ENCODE data around the gene PLPPR1.

PLPPR1 gene

GRCh38 chr9:101014566-101014965 lies 14.0 kb upstream of the PLPPR1 start:
- no peaks in the 10 kb centered on the region for H3K9me3 ChIP-seq (ENCODE audit: insufficient read depth, low read length)
- no peak overlapping the region for H3K9ac ChIP-seq (ENCODE audit: low read length)
- no peaks in the 10 kb centered on the region for H4K20me1 ChIP-seq (ENCODE audit: low read depth, low read length)
- H3K79me2 ChIP-seq (ENCODE audit: insufficient read depth, low read length): no peaks in the 10 kb centered on the region
- H3K4me3 ChIP-seq (ENCODE audit: insufficient read depth, low read length, poor library complexity, severe bottlenecking): no peak overlapping the region
- no peak overlapping the region for H2AFZ ChIP-seq (ENCODE audit: low read depth, low read length, severe bottlenecking)
- no peak overlapping the region for H3K27ac ChIP-seq (ENCODE audit: low read depth, low read length)
- no peaks in the 10 kb centered on the region for H3F3A ChIP-seq (ENCODE audit: insufficient read depth)
- no peaks in the 10 kb centered on the region for H3K27me3 ChIP-seq (ENCODE audit: low read length)
- TF ChIP-seq EZH2phosphoT487 (conservative IDR thresholded peaks at IDR 0.05; ENCODE audit: low read length): no peak
- TF ChIP-seq, protein P1, sequence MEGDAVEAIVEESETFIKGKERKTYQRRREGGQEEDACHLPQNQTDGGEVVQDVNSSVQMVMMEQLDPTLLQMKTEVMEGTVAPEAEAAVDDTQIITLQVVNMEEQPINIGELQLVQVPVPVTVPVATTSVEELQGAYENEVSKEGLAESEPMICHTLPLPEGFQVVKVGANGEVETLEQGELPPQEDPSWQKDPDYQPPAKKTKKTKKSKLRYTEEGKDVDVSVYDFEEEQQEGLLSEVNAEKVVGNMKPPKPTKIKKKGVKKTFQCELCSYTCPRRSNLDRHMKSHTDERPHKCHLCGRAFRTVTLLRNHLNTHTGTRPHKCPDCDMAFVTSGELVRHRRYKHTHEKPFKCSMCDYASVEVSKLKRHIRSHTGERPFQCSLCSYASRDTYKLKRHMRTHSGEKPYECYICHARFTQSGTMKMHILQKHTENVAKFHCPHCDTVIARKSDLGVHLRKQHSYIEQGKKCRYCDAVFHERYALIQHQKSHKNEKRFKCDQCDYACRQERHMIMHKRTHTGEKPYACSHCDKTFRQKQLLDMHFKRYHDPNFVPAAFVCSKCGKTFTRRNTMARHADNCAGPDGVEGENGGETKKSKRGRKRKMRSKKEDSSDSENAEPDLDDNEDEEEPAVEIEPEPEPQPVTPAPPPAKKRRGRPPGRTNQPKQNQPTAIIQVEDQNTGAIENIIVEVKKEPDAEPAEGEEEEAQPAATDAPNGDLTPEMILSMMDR (IDR thresholded peaks at IDR 0.05; ENCODE audit: insufficient read depth, low read length, poor library complexity, severe bottlenecking): no peak
- no peak overlapping the region for H3K4me2 ChIP-seq (ENCODE audit: low read depth, low read length, poor library complexity, severe bottlenecking)
- H3K36me3 ChIP-seq (ENCODE audit: low read length): no peaks in the 10 kb centered on the region
- H3K9me2 ChIP-seq (replicated peaks; ENCODE audit: insufficient read depth, low read length): no peaks in the 10 kb centered on the region

- Histone ChIP-seq H4K20me1 (ENCODE audit: low read depth, low read length) (no peaks in the 10 kb centered on the region), H3K4me3 (ENCODE audit: insufficient read depth, low read length, poor library complexity, severe bottlenecking) (no peak overlapping the region), H3K27me3 (ENCODE audit: low read length) (no peaks in the 10 kb centered on the region), H3K36me3 (ENCODE audit: low read length) (no peaks in the 10 kb centered on the region), H3K9me3 (ENCODE audit: insufficient read depth, low read length) (no peaks in the 10 kb centered on the region), H3K9ac (ENCODE audit: low read length) (no peak overlapping the region), H3K27ac (ENCODE audit: low read depth, low read length) (no peak overlapping the region), H2AFZ (ENCODE audit: low read depth, low read length, severe bottlenecking) (no peak overlapping the region), H3K4me2 (ENCODE audit: low read depth, low read length, poor library complexity, severe bottlenecking) (no peak overlapping the region), H3F3A (ENCODE audit: insufficient read depth) (no peaks in the 10 kb centered on the region), H3K9me2 (replicated peaks; ENCODE audit: insufficient read depth, low read length) (no peaks in the 10 kb centered on the region), H3K79me2 (ENCODE audit: insufficient read depth, low read length) (no peaks in the 10 kb centered on the region)
- TF ChIP-seq, protein P1 (IDR thresholded peaks at IDR 0.05; ENCODE audit: insufficient read depth, low read length, poor library complexity, severe bottlenecking): no peak
- no peak for TF ChIP-seq EZH2phosphoT487 (conservative IDR thresholded peaks at IDR 0.05; ENCODE audit: low read length)
Measured at GRCh38 chr9:101018467-101018866, 10.1 kb upstream of the PLPPR1 start.

DNA sequence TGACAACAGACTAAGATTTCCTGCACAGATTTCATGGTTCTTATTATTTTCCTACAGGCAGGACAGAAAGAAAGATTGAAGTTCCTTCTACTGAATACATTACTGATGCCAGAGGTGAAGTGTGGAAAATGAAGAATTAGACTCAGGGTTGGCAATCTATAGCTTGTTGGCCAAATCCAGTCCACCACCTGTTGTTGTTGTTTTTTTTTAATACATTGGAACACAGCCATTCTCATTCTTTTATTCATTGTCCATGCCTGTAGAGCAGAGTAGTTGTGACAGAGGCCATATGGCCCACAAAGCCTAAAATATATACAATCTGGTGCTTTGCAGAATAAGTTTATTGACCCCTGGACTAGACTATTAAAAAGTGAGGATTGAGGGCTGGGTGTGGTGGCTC lies 5.8 kb upstream of the PLPPR1 start:
- no peaks in the 10 kb centered on the region for H3K79me2 ChIP-seq (ENCODE audit: insufficient read depth, low read length)
- no peaks in the 10 kb centered on the region for H3F3A ChIP-seq (ENCODE audit: insufficient read depth)
- no peak overlapping the region for H3K4me3 ChIP-seq (ENCODE audit: insufficient read depth, low read length, poor library complexity, severe bottlenecking)
- no peak overlapping the region for H3K9ac ChIP-seq (ENCODE audit: low read length)
- no peak overlapping the region for H3K27ac ChIP-seq (ENCODE audit: low read depth, low read length)
- H2AFZ ChIP-seq (ENCODE audit: low read depth, low read length, severe bottlenecking): no peak overlapping the region
- TF ChIP-seq, protein P1 (IDR thresholded peaks at IDR 0.05; ENCODE audit: insufficient read depth, low read length, poor library complexity, severe bottlenecking): no peak
- no peaks in the 10 kb centered on the region for H4K20me1 ChIP-seq (ENCODE audit: low read depth, low read length)
- H3K9me3 ChIP-seq (ENCODE audit: insufficient read depth, low read length): no peaks in the 10 kb centered on the region
- H3K27me3 ChIP-seq (ENCODE audit: low read length): no peaks in the 10 kb centered on the region
- H3K4me2 ChIP-seq (ENCODE audit: low read depth, low read length, poor library complexity, severe bottlenecking): no peak overlapping the region
- no peaks in the 10 kb centered on the region for H3K9me2 ChIP-seq (replicated peaks; ENCODE audit: insufficient read depth, low read length)
- H3K36me3 ChIP-seq (ENCODE audit: low read length): no peaks in the 10 kb centered on the region

DNA sequence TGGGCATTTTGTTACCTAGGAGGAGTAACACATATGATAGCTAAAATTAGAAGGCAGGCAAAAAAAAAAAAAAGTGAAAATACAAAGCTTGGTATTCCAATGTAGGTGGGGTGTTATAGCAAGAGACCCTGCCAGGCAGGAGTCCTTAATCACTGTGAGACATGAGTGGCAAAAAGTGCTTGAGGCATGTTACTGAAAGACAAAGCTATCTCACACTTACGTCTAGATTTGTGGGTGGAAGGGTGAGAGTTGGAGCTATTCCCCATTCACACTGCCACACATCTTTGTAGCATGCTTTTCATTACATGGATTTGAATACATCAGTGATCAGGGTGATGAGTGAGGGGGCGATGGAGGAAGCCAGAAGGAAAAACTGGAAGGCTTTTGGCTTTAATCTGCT lies 2.6 kb upstream of the PLPPR1 start:
- H3K79me2 ChIP-seq (ENCODE audit: insufficient read depth, low read length): no peaks in the 10 kb centered on the region
- H3K4me3 ChIP-seq (ENCODE audit: insufficient read depth, low read length, poor library complexity, severe bottlenecking): no peak overlapping the region
- no peak overlapping the region for H3K4me2 ChIP-seq (ENCODE audit: low read depth, low read length, poor library complexity, severe bottlenecking)
- TF ChIP-seq, protein P1 (IDR thresholded peaks at IDR 0.05; ENCODE audit: insufficient read depth, low read length, poor library complexity, severe bottlenecking): no peak
- TF ChIP-seq EZH2phosphoT487 (conservative IDR thresholded peaks at IDR 0.05; ENCODE audit: low read length): no peak
- H3K9me2 ChIP-seq (replicated peaks; ENCODE audit: insufficient read depth, low read length): no peaks in the 10 kb centered on the region
- H3F3A ChIP-seq (ENCODE audit: insufficient read depth): no peaks in the 10 kb centered on the region
- no peaks in the 10 kb centered on the region for H3K27me3 ChIP-seq (ENCODE audit: low read length)
- H3K9me3 ChIP-seq (ENCODE audit: insufficient read depth, low read length): no peaks in the 10 kb centered on the region
- H3K27ac ChIP-seq (ENCODE audit: low read depth, low read length): no peak overlapping the region
- no peak overlapping the region for H3K9ac ChIP-seq (ENCODE audit: low read length)
- H2AFZ ChIP-seq (ENCODE audit: low read depth, low read length, severe bottlenecking): no peak overlapping the region
- H4K20me1 ChIP-seq (ENCODE audit: low read depth, low read length): no peaks in the 10 kb centered on the region
- no peaks in the 10 kb centered on the region for H3K36me3 ChIP-seq (ENCODE audit: low read length)

All from SU-DHL-6 (cell line).